Upper lobe of left lung (tissue), 6 donors: Measurements from ENCODE around the gene TMEM178A. TPM values are rescaled to one million over a fixed set of nuclear protein-coding genes. Genes with fewer than 3 reads are reported as not detected.
"Not testable (repeated sequence)": the region's sequence is repeated elsewhere in the genome, so short reads cannot be mapped to it uniquely, and the experiment has no call there.

Experiments used
- ATAC-seq, 2 donors: fragments of 200-7000 bp; cut with Tn5 transposase; one replicate each; pipeline ENCODE4 v1.9.1; 2022; ENCODE audit warnings: mild to moderate bottlenecking in 2 of 2, moderate library complexity in 2 of 2; ENCODE audit not compliant: low FRiP score in 2 of 2
- DNase-seq, 2 donors: peaks; one replicate each; pipeline ENCODE4 v3.0.0-alpha.2; 2019 to 2020
- H3K27ac ChIP-seq, 4 donors: fragments of 200-600 bp; sonication (generic); one replicate each; pipeline ENCODE4 v1.5.1; 2016 to 2019
- H3K27me3 ChIP-seq, 4 donors: fragments of 200-600 bp; sonication (generic); one replicate each; pipeline ENCODE4 v1.5.1; 2017 to 2019
- H3K36me3 ChIP-seq, 4 donors: fragments of 200-600 bp; sonication (generic); one replicate each; pipeline ENCODE4 v1.5.1; 2016 to 2019
- H3K4me1 ChIP-seq, 4 donors: fragments of 200-600 bp; sonication (generic); one replicate each; pipeline ENCODE4 v1.5.1; 2018 to 2019
- H3K4me3 ChIP-seq, 4 donors: fragments of 200-600 bp; sonication (generic); one replicate each; pipeline ENCODE4 v1.5.1; 2017 to 2019; ENCODE audit warnings: mild to moderate bottlenecking in 2 of 4, moderate library complexity in 1 of 4
- H3K9me3 ChIP-seq, 4 donors: fragments of 200-600 bp; sonication (generic); one replicate each; pipeline ENCODE4 v1.5.1; 2018 to 2019
- EP300 ChIP-seq, 4 donors: sonication (generic); formaldehyde crosslinking; IDR thresholded peaks; one replicate each; pipeline ENCODE4 v1.5.1; 2017; ENCODE audit warnings: antibody characterized with exemption in 4 of 4, control low read depth in 2 of 4
- POLR2A ChIP-seq, 4 donors: fragments of 450-650 bp; IDR thresholded peaks; one replicate each; pipeline ENCODE4 v1.5.1; 2016 to 2017; ENCODE audit warnings: antibody characterized with exemption in 4 of 4, mild to moderate bottlenecking in 2 of 4
- POLR2AphosphoS5 ChIP-seq, 2 donors: sonication (generic); formaldehyde crosslinking; IDR thresholded peaks; one replicate each; pipeline ENCODE4 v1.5.1; 2017; ENCODE audit warnings: antibody characterized with exemption in 2 of 2
- WGBS, 2 donors: methylation state at CpG; one replicate each; pipeline ENCODE4 v1.1.5; 2017 to 2018; 5-methylcytosine and 5-hydroxymethylcytosine counted together
- total RNA-seq, 6 donors: library from RNA; depleted of rRNA in 4 of 6; stranded (reverse); fragments of >200 nt in 4 of 6; gene quantifications; one replicate each; pipeline versions ENCODE4 v1.1.0 to v1.2.1, GENCODE V29; 2016 to 2021
- TF ChIP-seq, protein P1 (sequence below), 6 experiments: fragments of 450-650 bp in 4 of 6; fragments of 200-600 bp in 2 of 6; sonication (generic) in 2 of 6; IDR thresholded peaks; one replicate each; pipeline ENCODE4 v1.5.1; 2016 to 2019; ENCODE audit warnings: antibody characterized with exemption in 6 of 6
- donor health status: DM: no; HTN: no; CAD: no; lungs with moderate emphysema.
- donor health status: DM: no; HTN: yes; CAD: no; lungs with severe emphysema.

The TMEM178A gene
- total RNA-seq, 6 donors from 2014 or later: 1.7 to 10.5 (median 4.7) TPM

DNA sequence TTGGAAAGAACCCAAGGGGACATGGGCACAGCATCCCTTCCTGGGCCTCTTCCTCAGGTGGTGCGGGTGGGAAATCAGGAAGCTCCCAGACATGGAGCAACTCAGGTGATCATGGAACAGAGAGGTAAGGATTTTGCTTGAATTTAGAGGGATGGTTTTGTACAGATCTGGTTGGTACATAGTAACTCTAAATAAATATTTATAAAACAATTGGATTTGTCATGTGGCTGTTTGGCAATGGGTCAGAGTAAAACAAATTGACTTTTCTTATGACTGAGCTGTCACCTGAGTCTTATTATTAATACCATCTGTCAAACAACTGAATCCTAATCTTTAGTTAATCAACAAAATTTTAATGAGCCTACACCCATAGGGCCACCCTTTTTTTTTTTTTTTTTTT lies 19.4 kb upstream of the TMEM178A start:
- H3K27ac ChIP-seq: no peak overlapping the region
- peaks cover 0 to 4% (median 2%) of the 10 kb centered on the region in 4 donors for H3K4me1 ChIP-seq
- TF ChIP-seq POLR2A (IDR thresholded peaks at IDR 0.05): no peak
- no peak for DNase-seq
- no peaks in the 10 kb centered on the region for H3K36me3 ChIP-seq
- WGBS, 2 donors: 100% methylated on average over 1 of the region's 1 CpG
- no peak overlapping the region for H3K4me3 ChIP-seq
- H3K9me3 ChIP-seq: no peaks in the 10 kb centered on the region
- no peaks in the 10 kb centered on the region for H3K27me3 ChIP-seq
- no peak for ATAC-seq

- no peak overlapping the region for H3K4me3 ChIP-seq
- 90 to 94% methylated on average over 3 of the region's 3 CpGs for WGBS, 2 donors
- H3K9me3 ChIP-seq: no peaks in the 10 kb centered on the region
- DNase-seq (no peak), ATAC-seq (no peak)
- no peaks in the 10 kb centered on the region for H3K36me3 ChIP-seq
- H3K4me1 ChIP-seq: peaks cover 0 to 2% (median under 1%) of the 10 kb centered on the region in 4 donors
- H3K27ac ChIP-seq: no peak overlapping the region
- no peaks in the 10 kb centered on the region for H3K27me3 ChIP-seq
- TF ChIP-seq POLR2A (IDR thresholded peaks at IDR 0.05) (no peak), POLR2AphosphoS5 (IDR thresholded peaks at IDR 0.05) (no peak), EP300 (IDR thresholded peaks at IDR 0.05) (no peak)
- TF ChIP-seq, protein P1, sequence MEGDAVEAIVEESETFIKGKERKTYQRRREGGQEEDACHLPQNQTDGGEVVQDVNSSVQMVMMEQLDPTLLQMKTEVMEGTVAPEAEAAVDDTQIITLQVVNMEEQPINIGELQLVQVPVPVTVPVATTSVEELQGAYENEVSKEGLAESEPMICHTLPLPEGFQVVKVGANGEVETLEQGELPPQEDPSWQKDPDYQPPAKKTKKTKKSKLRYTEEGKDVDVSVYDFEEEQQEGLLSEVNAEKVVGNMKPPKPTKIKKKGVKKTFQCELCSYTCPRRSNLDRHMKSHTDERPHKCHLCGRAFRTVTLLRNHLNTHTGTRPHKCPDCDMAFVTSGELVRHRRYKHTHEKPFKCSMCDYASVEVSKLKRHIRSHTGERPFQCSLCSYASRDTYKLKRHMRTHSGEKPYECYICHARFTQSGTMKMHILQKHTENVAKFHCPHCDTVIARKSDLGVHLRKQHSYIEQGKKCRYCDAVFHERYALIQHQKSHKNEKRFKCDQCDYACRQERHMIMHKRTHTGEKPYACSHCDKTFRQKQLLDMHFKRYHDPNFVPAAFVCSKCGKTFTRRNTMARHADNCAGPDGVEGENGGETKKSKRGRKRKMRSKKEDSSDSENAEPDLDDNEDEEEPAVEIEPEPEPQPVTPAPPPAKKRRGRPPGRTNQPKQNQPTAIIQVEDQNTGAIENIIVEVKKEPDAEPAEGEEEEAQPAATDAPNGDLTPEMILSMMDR (IDR thresholded peaks at IDR 0.05): no peak
Observed at GRCh38 chr2:39647104-39647765, 18.5 kb upstream of the TMEM178A start.

DNA sequence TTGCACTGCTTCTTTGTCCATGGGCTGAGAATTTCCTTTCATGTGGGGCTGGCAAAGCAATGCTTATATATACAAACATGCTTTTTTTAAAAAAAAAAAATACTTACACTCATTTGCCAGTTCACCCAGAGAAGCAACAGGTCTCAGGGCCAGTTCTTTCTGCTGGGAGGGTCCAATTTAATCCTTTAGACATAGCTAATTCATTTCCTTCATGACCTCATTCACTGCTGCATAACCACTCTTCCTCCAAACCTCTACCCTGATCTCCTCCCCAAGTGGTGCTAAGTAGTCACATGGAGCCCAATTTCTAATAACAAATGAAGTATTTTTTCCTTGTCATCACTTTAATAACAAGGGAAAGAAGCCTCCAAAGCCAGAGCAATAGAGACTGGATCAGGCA lies 17.1 kb upstream of the TMEM178A start:
- H3K4me1 ChIP-seq: no peaks in the 10 kb centered on the region
- H3K36me3 ChIP-seq: no peaks in the 10 kb centered on the region
- no peaks in the 10 kb centered on the region for H3K27me3 ChIP-seq
- no peak overlapping the region for H3K27ac ChIP-seq
- no peaks in the 10 kb centered on the region for H3K9me3 ChIP-seq
- ATAC-seq (no peak), DNase-seq (no peak)
- no peak for TF ChIP-seq POLR2AphosphoS5 (IDR thresholded peaks at IDR 0.05)
- TF ChIP-seq POLR2A (IDR thresholded peaks at IDR 0.05): no peak
- no peak overlapping the region for H3K4me3 ChIP-seq

GRCh38 chr2:39649511-39649910 lies 16.2 kb upstream of the TMEM178A start:
- Histone ChIP-seq H3K27me3 (no peaks in the 10 kb centered on the region), H3K4me1 (no peaks in the 10 kb centered on the region), H3K9me3 (no peaks in the 10 kb centered on the region), H3K27ac (no peak overlapping the region), H3K4me3 (no peak overlapping the region), H3K36me3 (no peaks in the 10 kb centered on the region)
- TF ChIP-seq POLR2AphosphoS5 (IDR thresholded peaks at IDR 0.05) (no peak), POLR2A (IDR thresholded peaks at IDR 0.05) (no peak), EP300 (IDR thresholded peaks at IDR 0.05) (no peak)
- TF ChIP-seq, protein P1 (IDR thresholded peaks at IDR 0.05): no peak
- ATAC-seq: no peak
- WGBS, 2 donors: 92 to 94% methylated on average over 2 of the region's 2 CpGs
- no peak for DNase-seq

GRCh38 chr2:39650468-39650867 lies 15.2 kb upstream of the TMEM178A start:
- WGBS, 2 donors: 88 to 97% methylated on average over 3 of the region's 3 CpGs
- Histone ChIP-seq H3K27ac (no peak overlapping the region), H3K4me1 (no peaks in the 10 kb centered on the region), H3K36me3 (no peaks in the 10 kb centered on the region), H3K4me3 (no peak overlapping the region), H3K27me3 (no peaks in the 10 kb centered on the region), H3K9me3 (no peaks in the 10 kb centered on the region)
- DNase-seq (no peak), ATAC-seq (no peak)
- TF ChIP-seq POLR2A (IDR thresholded peaks at IDR 0.05): no peak
- TF ChIP-seq, protein P1 (IDR thresholded peaks at IDR 0.05): no peak
- no peak for TF ChIP-seq POLR2AphosphoS5 (IDR thresholded peaks at IDR 0.05)
- no peak for TF ChIP-seq EP300 (IDR thresholded peaks at IDR 0.05)

DNA sequence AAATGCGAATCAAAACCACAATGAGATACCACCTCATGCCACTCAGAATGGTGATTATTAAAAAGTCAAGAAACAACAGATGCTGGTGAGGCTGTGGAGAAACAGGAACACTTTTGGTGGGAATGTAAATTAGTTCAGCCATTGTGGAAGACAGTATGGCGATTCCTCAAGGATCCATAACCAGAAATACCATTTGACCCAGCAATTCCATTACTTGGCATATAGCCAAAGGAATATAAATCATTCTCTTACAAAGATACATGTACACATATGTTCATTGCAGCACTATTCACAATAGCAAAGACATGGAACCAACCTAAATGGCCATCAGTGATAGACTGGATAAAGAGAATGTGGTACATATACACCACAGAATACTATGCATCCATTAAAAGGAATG lies 9.5 kb upstream of the TMEM178A start:
- DNase-seq, H3K36me3 ChIP-seq, H3K27me3 ChIP-seq, H3K4me1 ChIP-seq, ATAC-seq, H3K4me3 ChIP-seq, H3K27ac ChIP-seq, H3K9me3 ChIP-seq: not testable (repeated sequence)
- 94 to 95% methylated on average over 2 of the region's 2 CpGs for WGBS, 2 donors
